DND-41 (cell line): Measurements from ENCODE around the gene GALNTL6.

Source experiments
- ATAC-seq: fragments of 200-7000 bp; cut with Tn5 transposase; 3 replicates; pipeline ENCODE4 v1.9.1; 2021; ENCODE audit warnings: low read depth; ENCODE audit not compliant: insufficient read depth
- DNase-seq: peaks from one replicate; pipeline ENCODE4 v3.0.0-alpha.2; 2020
- H2AFZ ChIP-seq: 2 replicates; pipeline ENCODE4 v1.6.0; 2012; ENCODE audit warnings: low read depth, low read length
- H3K27ac ChIP-seq: 2 replicates; pipeline ENCODE4 v1.5.1; 2012; ENCODE audit warnings: low read length, inconsistent platforms
- H3K27me3 ChIP-seq: fragments of 200-600 bp; sonication (generic); 2 replicates; pipeline ENCODE4 v1.6.0; 2012; ENCODE audit warnings: low read length, mild to moderate bottlenecking, inconsistent platforms; ENCODE audit not compliant: insufficient read depth, poor library complexity
- H3K36me3 ChIP-seq: 2 replicates; pipeline ENCODE4 v1.5.1; 2012; ENCODE audit warnings: low read length, inconsistent platforms; ENCODE audit not compliant: insufficient read depth
- H3K4me1 ChIP-seq: 2 replicates; pipeline ENCODE4 v1.5.1; 2012; ENCODE audit warnings: mild to moderate bottlenecking, low read length; ENCODE audit not compliant: insufficient read depth
- H3K4me2 ChIP-seq: 2 replicates; pipeline ENCODE4 v1.6.0; 2012; ENCODE audit warnings: mild to moderate bottlenecking, moderate library complexity, low read length, inconsistent platforms; ENCODE audit not compliant: insufficient read depth
- H3K4me3 ChIP-seq, 2 experiments: fragments of 200-600 bp in 1 of 2; shearing (Covaris generic) in 1 of 2; 2 replicates each; pipeline ENCODE4 v1.5.1; 2012 to 2016; ENCODE audit warnings: inconsistent platforms in 2 of 2, low read length in 2 of 2, mild to moderate bottlenecking in 2 of 2, low read depth in 1 of 2, moderate library complexity in 1 of 2
- H3K79me2 ChIP-seq: 2 replicates; pipeline ENCODE4 v1.6.0; 2012; ENCODE audit warnings: low read length, inconsistent platforms; ENCODE audit not compliant: insufficient read depth
- H3K9ac ChIP-seq: 2 replicates; pipeline ENCODE4 v1.6.0; 2012; ENCODE audit warnings: low read depth, mild to moderate bottlenecking, inconsistent platforms, low read length, moderate library complexity
- H3K9me3 ChIP-seq: 2 replicates; pipeline ENCODE4 v1.5.1; 2012; ENCODE audit warnings: low read length, moderate library complexity, mild to moderate bottlenecking, inconsistent platforms; ENCODE audit not compliant: insufficient read depth, severe bottlenecking
- H4K20me1 ChIP-seq: 2 replicates; pipeline ENCODE4 v1.6.0; 2012; ENCODE audit warnings: low read length; ENCODE audit not compliant: insufficient read depth
- EZH2 ChIP-seq: IDR thresholded peaks from 3 replicates; pipeline ENCODE4 v1.6.1; 2012; ENCODE audit warnings: borderline replicate concordance, low read depth, mild to moderate bottlenecking, moderate library complexity, low read length, inconsistent platforms; ENCODE audit not compliant: severe bottlenecking
- TF ChIP-seq, protein P1 (sequence below): IDR thresholded peaks from 2 replicates; pipeline ENCODE4 v1.5.1; 2012; ENCODE audit warnings: borderline replicate concordance, low read length, moderate library complexity, mild to moderate bottlenecking; ENCODE audit not compliant: poor library complexity, severe bottlenecking; ENCODE audit errors: extremely low read depth

GALNTL6 gene

DNA sequence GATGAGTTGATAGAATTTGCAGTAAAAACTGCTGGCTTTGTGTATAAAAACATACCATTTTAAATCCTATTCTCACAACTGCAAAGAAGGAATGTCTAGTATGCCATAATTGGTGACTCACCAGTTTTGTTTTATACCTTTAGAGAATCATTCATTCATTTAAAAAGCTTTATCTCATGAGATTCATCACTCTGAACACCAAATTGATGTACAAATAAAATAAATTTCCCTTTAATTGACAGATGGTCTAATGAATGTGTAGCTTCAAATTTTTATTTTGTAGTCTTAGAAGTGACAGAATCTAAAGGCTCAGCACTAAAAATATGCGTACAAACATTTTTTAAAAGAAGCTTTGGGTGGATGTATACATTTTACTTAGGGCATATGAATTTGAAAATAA lies 492.5 kb downstream of the GALNTL6 start:
- Histone ChIP-seq H2AFZ (no peak overlapping the region), H4K20me1 (no peaks in the 10 kb centered on the region), H3K4me3 (no peak overlapping the region), H3K79me2 (no peaks in the 10 kb centered on the region), H3K27me3 (no peaks in the 10 kb centered on the region), H3K27ac (no peak overlapping the region), H3K4me1 (no peaks in the 10 kb centered on the region), H3K9me3 (no peaks in the 10 kb centered on the region), H3K9ac (no peak overlapping the region), H3K4me2 (no peak overlapping the region), H3K36me3 (no peaks in the 10 kb centered on the region)
- TF ChIP-seq, protein P1, sequence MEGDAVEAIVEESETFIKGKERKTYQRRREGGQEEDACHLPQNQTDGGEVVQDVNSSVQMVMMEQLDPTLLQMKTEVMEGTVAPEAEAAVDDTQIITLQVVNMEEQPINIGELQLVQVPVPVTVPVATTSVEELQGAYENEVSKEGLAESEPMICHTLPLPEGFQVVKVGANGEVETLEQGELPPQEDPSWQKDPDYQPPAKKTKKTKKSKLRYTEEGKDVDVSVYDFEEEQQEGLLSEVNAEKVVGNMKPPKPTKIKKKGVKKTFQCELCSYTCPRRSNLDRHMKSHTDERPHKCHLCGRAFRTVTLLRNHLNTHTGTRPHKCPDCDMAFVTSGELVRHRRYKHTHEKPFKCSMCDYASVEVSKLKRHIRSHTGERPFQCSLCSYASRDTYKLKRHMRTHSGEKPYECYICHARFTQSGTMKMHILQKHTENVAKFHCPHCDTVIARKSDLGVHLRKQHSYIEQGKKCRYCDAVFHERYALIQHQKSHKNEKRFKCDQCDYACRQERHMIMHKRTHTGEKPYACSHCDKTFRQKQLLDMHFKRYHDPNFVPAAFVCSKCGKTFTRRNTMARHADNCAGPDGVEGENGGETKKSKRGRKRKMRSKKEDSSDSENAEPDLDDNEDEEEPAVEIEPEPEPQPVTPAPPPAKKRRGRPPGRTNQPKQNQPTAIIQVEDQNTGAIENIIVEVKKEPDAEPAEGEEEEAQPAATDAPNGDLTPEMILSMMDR = no peak
- no peak for TF ChIP-seq EZH2
- DNase-seq = no peak
- ATAC-seq = no peak

DNA sequence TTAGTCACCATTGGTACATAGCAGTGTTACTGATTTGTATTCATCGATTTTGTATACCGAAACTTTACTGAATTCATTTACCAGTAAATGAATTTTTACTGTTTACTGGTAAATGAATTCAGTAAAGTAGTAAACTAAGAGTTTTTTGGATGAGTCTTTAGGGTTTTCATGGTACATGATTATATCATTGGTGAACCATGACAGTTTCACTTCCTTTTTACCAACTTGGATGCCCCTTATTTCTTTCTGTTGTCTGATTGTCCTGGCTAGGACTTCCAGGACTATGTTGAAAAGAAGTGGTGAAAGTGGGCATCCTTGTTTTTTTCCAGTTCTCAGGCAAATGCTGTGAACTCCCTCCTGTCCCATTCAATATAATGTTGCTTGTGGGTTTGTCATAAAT lies 494.9 kb downstream of the GALNTL6 start:
- no peak overlapping the region for H2AFZ ChIP-seq
- H3K27ac ChIP-seq = no peak overlapping the region
- TF ChIP-seq, protein P1 = no peak
- TF ChIP-seq EZH2 = no peak
- no peak for ATAC-seq
- no peaks in the 10 kb centered on the region for H3K9me3 ChIP-seq
- H3K4me1 ChIP-seq = no peaks in the 10 kb centered on the region
- no peaks in the 10 kb centered on the region for H4K20me1 ChIP-seq
- H3K9ac ChIP-seq = no peak overlapping the region
- H3K4me3 ChIP-seq = no peak overlapping the region
- H3K36me3 ChIP-seq = no peaks in the 10 kb centered on the region
- H3K27me3 ChIP-seq = no peaks in the 10 kb centered on the region
- DNase-seq = no peak
- no peak overlapping the region for H3K4me2 ChIP-seq
- H3K79me2 ChIP-seq = no peaks in the 10 kb centered on the region

DNA sequence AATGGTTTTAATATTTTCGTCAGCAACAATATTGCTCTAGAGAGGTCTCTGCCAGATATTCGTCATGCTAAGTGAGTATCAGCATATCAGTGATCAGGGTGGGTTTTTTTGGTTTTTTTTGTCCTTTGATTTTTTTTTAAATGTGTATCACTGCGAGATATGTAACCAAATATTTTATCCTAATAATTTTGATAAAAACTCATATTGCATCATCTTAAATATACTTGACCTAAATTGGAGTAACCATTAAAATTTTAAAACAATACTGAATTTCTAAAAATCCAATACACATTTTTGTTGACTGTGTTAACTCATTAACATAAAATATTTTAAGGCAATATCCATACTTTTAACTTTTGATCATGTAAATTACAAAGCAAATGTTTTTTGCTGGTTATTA lies 498.5 kb downstream of the GALNTL6 start:
- no peaks in the 10 kb centered on the region for H4K20me1 ChIP-seq
- H3K79me2 ChIP-seq = no peaks in the 10 kb centered on the region
- H3K27me3 ChIP-seq = no peaks in the 10 kb centered on the region
- H3K4me1 ChIP-seq = no peaks in the 10 kb centered on the region
- no peak overlapping the region for H3K27ac ChIP-seq
- H3K4me2 ChIP-seq = no peak overlapping the region
- no peaks in the 10 kb centered on the region for H3K9me3 ChIP-seq
- H2AFZ ChIP-seq = no peak overlapping the region
- ATAC-seq (no peak), DNase-seq (no peak)
- H3K9ac ChIP-seq = no peak overlapping the region
- no peak overlapping the region for H3K4me3 ChIP-seq
- TF ChIP-seq, protein P1 = no peak
- TF ChIP-seq EZH2 = no peak
- H3K36me3 ChIP-seq = no peaks in the 10 kb centered on the region

DNA sequence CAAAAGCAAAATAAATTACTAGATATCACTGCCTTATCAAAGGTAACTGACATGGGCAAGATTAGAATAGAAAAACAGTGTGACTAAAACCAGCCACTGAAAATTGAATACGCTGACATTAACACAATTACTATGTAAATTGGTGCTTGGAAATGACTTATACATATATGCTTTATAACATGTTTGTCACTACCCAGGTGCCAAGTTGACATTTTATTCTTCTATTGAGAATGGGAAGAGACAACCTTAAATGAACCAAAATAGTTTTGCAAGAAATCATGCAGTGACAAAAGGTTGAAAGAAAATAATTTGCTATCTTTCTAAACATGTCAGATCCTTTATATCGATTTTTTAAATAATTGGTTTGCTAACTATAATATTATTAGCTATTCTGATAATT lies 510.1 kb downstream of the GALNTL6 start:
- no peaks in the 10 kb centered on the region for H3K36me3 ChIP-seq
- TF ChIP-seq, protein P1 = no peak
- TF ChIP-seq EZH2 = no peak
- DNase-seq (no peak), ATAC-seq (no peak)
- no peak overlapping the region for H3K4me3 ChIP-seq
- no peak overlapping the region for H3K27ac ChIP-seq
- no peak overlapping the region for H3K4me2 ChIP-seq
- H4K20me1 ChIP-seq = no peaks in the 10 kb centered on the region
- no peaks in the 10 kb centered on the region for H3K27me3 ChIP-seq
- H2AFZ ChIP-seq = no peak overlapping the region
- no peaks in the 10 kb centered on the region for H3K4me1 ChIP-seq
- H3K9me3 ChIP-seq = no peaks in the 10 kb centered on the region
- H3K79me2 ChIP-seq = no peaks in the 10 kb centered on the region
- no peak overlapping the region for H3K9ac ChIP-seq
